HT1080 (cell line): Measurements from ENCODE around the gene ABHD10. TPM values are rescaled to one million over a fixed set of nuclear protein-coding genes. Genes with fewer than 3 reads are reported as not detected.

ENCODE experiments used
- DNase-seq: peaks from one replicate; pipeline ENCODE4 v3.0.0-alpha.2; 2015; ENCODE audit warnings: low read depth
- total RNA-seq: library from RNA; depleted of rRNA; stranded (reverse); fragments of >200 nt; shearing (Covaris generic); gene quantifications from 2 replicates; pipeline ENCODE4 v1.2.3, GENCODE V29; 2014

ABHD10 gene
- total RNA-seq, 1 experiment from 2014 or later, result 61.5 TPM

DNA sequence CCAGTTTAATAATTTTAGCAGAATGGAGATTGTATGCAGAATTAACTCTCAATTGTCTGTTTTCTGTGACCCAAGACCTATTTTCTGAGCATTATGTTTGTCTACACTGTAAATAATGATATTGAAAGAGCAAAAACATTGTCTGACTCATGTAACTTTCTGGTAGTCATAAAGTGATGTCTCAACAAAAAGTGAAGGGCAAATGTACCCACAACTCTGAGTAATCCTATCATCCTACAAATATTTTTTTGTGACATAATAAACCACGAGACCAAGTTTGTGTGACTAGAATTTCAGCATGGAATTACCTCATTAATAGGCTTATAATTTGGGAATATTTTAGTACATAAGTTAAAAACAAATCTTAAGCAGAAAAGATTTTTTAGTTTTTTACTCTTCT is 15.4 kb upstream of the ABHD10 start:
- DNase-seq, result peak; percentile 83

DNA sequence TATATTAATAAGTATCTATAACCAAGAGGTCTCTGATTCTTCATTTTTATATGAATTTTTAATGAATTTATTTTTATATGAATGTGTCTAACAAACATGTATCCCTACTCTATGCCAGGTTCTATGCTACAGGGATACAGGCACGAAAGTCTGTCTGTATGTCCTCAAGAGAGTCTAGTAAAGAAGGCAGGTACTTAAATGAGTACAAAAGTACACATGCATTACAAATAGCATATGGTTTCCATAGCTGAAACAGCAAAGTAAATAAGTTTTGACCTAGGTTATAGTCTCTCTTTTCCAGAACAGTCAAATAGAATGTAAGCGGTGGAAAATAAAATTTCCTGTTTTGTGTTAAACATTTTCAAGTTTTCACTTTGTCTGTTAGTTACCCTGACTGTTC is 13.3 kb upstream of the ABHD10 start:
- DNase-seq, result no peak

GRCh38 chr3:111967068-111967467 is 11.8 kb upstream of the ABHD10 start:
- no peak for DNase-seq

- peak; percentile 89 for DNase-seq
Observed at GRCh38 chr3:111967651-111968274, 11.1 kb upstream of the ABHD10 start.

- DNase-seq, result no peak
Observed at GRCh38 chr3:111968319-111969054, 10.3 kb upstream of the ABHD10 start.

- no peak for DNase-seq
Observed at GRCh38 chr3:111970376-111970775, 8.4 kb upstream of the ABHD10 start.

GRCh38 chr3:111971533-111972130 is 7.2 kb upstream of the ABHD10 start:
- DNase-seq, result no peak

DNA sequence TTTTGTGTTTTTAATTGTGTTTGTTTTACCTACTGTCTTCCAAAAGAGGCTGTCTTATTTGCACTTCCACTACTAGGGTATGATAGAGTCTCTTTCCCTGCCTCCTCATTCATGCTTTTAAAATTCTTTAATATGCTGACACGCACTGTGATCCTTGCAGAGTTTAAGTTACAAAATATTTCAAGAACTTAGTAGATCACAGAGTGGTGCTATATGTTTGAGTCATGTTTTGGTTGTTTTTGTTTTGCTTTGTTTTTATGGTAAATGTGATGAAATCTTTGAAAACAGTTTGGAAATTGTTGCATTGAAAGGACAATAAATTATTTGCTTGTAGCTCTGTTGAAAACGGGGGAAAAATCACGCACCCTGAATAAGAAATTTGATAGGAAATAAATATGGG is 5.9 kb upstream of the ABHD10 start:
- DNase-seq, result no peak

DNA sequence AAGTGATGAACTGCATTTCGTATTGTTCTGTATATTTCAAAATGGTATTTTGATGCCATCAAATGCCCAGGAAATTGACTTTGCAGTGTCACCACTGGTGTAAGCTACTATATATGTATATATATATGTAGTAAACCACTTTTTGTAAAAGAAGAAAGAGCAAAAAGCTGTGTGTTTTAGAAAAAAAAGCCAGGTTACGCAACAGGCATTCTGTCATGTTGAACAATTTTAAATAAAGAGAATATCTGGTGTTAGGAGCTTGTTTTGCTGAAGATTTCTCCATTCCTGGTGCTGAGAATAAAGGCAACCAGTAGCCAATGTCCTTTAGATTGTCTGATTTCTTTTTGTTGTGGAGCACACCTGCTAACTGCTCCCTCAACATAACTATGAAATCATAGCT is 3.7 kb upstream of the ABHD10 start:
- no peak for DNase-seq

- no peak for DNase-seq
Observed at GRCh38 chr3:111976254-111976653, 2.6 kb upstream of the ABHD10 start.

- DNase-seq, result peak; percentile 35
Observed at GRCh38 chr3:111979434-111980038, 710 bp downstream of the ABHD10 start.

DNA sequence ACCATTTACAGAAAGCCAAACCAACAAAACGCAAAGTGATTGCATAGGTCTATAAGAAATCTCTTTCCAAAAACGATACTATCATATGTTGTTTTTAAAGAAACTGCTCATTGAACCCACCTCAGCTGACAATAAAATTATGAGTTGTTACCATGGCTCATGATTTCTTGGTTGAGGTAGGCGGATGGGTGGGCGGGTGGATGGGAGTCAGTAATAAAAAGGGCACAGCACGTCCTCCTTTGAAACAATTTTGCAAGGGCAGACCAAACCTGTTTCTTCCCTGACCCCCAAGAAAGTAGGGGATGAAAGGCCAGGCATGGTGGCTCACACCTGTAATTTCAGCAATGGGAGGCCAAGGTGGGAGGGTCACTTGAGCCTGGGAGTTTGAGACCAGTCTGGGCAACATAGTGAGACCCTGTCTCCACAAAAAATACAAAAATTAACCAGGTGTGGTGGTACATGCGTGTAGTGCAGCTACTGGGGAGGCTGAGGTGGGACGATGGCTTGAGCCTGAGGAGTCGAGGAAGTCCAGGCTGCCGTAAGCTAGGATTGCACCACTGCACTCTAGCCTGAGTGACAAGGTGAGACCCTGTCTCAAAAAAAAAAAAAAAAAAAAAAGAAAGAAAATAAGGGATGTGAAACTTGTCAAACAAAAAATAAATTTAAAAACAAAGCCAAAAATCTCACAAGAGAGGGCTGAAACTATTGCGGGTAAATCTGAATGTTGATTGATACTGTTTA is 2.1 kb downstream of the ABHD10 start:
- no peak for DNase-seq

GRCh38 chr3:111981457-111981763 is 2.6 kb downstream of the ABHD10 start:
- no peak for DNase-seq

DNA sequence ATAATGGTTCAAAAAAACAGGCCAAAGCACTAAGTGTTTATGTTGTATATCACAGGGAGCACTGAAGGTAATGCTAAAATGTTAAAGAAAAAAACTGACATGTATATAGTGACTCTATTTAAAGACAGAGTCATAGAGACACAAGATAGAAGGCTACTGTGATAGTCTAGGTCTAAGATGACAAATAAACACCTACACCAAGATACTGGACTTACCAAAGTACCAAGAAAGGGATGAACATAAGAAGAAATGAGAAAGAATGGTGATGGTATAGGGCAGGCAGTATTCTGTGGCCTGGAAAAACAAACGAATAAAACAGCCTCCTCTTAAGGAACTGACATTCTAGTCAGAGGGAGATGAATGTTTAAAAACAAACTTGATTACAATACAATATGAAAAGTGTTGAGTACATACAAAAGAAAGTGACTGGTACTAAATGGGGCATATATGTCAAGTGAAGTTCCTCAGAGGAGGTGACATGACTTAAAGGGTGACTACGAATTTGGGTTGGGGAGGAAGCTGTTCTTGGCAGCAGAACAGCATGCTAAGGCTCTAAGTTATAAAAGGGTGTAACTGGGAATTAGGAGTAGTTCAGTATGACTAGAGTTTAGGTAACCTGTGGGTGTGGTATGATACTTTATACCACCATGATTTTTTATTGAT is 5.9 kb downstream of the ABHD10 start:
- DNase-seq, result no peak

DNA sequence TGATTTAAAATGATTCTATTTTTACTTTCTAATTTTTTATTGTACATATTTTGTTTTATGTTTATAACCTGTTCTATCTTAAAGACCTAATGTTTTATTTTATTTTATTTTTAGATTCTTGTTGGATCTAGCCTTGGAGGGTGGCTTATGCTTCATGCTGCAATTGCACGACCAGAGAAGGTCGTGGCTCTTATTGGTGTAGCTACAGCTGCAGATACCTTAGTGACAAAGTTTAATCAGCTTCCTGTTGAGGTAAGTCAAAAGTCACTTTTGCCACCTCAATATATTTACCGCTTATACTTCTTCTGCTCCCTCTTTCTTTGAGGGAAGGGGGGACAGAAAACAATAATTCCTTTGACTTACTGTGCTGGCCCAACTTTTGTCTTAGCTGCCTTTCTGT is 8.0 kb downstream of the ABHD10 start:
- no peak for DNase-seq

DNA sequence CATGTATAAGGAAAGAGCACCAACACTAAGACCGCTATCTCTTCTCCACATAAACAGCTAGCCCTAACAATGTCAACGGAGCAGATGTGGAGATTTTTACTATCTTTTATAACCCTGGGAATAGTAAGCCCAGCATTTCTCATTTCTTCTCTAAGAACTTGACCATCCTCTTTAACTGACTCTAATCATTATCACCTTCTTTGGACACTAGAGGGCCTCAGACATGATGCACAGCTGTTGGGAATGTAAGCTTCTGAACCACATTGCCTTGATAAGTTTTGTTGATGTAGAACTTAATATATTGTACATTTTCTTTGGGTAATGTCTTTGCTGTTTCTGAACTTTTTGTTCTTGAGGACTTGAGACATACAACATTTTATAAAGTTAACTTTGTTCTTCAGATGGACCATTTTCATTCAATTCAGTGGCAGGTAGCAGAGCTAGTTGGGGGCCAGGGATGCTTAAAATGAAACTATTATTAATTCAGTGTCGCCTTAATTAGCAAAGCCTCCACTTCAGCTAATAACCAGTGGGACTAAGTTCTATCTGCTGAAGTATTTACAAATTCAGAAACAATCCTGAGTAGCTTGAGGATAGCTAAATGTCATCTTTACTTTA is 10.3 kb downstream of the ABHD10 start:
- peak; percentile 71 for DNase-seq

GRCh38 chr3:111993038-111993437 is 14.2 kb downstream of the ABHD10 start:
- no peak for DNase-seq

DNA sequence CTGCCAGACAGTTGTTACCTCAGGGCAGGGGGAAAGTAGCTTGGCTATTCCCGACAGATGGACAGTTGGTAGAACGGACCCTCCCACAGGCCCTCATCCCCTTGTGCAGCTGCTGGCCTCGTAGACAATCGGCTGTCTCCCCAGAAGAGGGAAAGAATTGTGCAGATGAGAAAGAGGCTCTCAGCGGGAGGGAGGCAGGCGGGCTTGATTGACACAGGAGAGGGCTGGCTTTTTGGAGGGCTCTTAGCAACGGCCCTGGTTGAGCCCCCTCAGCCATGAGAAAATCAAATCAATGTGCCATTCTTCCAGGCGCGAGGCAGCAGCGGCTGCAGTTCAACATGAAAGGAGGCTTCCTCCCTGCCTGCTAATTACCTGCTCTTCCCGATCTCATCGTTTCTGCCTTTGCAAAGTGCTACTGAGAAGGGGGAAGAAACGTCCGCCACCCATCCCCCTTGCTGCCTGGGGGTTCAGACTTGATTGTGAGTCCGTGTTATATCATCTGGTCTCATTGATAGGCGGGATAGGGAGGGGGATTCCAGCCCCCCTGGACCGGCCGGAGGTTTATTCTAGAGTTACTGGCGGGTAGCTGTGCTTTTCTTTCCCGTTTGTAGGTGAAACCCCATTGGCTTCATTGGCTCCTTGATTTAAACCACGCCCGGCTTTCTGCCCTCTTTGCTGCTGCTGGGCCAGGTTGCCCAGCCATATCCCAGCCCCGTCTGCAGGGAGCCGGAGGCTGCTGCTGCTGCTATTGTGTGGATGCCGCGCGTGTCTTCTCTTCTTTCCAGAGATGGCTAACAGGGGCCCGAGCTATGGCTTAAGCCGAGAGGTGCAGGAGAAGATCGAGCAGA is 20.0 kb downstream of the ABHD10 start, which contains the start of gene TAGLN3:
Gene TAGLN3 (plus strand): TSS at position 287 of the 848 bp plus-strand sequence. CDS start 501 bp downstream, at position 788.
- DNase-seq, result peak; percentile 53

DNA sequence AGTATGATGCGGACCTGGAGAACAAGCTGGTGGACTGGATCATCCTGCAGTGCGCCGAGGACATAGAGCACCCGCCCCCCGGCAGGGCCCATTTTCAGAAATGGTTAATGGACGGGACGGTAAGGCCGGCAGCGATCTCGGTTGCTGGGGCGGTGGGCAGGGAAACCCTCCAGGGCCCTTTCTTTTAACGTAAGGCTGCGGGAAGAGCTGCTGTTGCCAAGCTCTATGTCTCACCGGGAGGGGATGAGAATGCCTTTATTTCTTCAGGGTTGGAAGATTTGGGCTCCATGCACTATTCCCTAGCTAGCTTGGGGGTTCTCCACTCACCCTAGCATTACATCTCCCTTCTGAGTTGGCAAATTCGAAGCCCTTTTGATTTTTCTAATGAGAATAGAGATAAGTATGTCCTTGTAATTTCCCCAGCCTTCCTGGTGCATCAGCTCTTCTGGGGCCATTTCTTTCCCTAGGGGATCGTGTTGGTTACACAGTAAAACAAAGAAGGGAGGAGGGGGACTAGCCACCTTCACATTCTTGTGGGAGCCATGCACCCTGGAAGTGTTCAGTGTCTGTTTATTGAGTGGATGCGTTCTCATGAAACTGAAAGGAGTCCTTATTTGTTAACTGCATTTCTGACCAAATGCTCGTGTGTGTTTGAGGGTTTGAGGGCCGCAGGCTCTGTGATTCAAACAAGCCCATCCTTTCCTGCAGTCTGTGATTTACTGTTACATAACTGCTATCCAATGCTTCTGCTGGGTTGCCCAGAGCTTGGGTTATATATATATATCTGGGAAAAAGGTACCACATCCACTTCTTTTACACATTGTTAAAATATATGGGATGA is 20.9 kb downstream of the ABHD10 start:
- no peak for DNase-seq
